K562 (cell line): Measurements from ENCODE around the gene SOX15. TPM values are rescaled to one million over a fixed set of nuclear protein-coding genes. Genes with fewer than 3 reads are reported as not detected.

Source experiments
- DACH1 ChIP-seq: fragments of 450-650 bp; IDR thresholded peaks from 2 replicates; pipeline ENCODE4 v1.6.1; 2018; ENCODE audit not compliant: partially characterized antibody
- ETV6 ChIP-seq, 3 experiments: fragments of 150-350 bp in 1 of 3; sonication (generic) in 1 of 3; formaldehyde crosslinking in 1 of 3; IDR thresholded peaks; 2 replicates each; pipeline versions ENCODE4 v1.6.1 to v1.8.0; 2014 to 2022; ENCODE audit warnings: borderline replicate concordance in 2 of 3, low read depth in 2 of 3, antibody characterized with exemption in 1 of 3, low read length in 1 of 3, mild to moderate bottlenecking in 1 of 3, missing genetic modification reagents in 1 of 3
- NELFE ChIP-seq: IDR thresholded peaks from 2 replicates; pipeline ENCODE4 v1.6.1; 2011; ENCODE audit warnings: mild to moderate bottlenecking; ENCODE audit not compliant: insufficient read depth, insufficient read length
- NEUROD1 ChIP-seq: fragments of 150-350 bp; IDR thresholded peaks from 2 replicates; pipeline ENCODE4 v1.6.1; 2014; ENCODE audit warnings: borderline replicate concordance, low read length, low read depth; ENCODE audit not compliant: partially characterized antibody
- NR3C1 ChIP-seq: sonication (generic); formaldehyde crosslinking; IDR thresholded peaks from 2 replicates; pipeline ENCODE4 v1.8.1; 2022; ENCODE audit warnings: missing genetic modification reagents
- PCBP2 ChIP-seq: fragments of 200-400 bp; formaldehyde crosslinking; IDR thresholded peaks from 2 replicates; pipeline ENCODE4 v1.6.1; 2018; ENCODE audit warnings: low read length, low read depth, mild to moderate bottlenecking, moderate library complexity; ENCODE audit not compliant: poor library complexity, severe bottlenecking
- POLR3A ChIP-seq: IDR thresholded peaks from 2 replicates; pipeline ENCODE4 v1.6.1; 2011; ENCODE audit warnings: borderline replicate concordance, mild to moderate bottlenecking, moderate library complexity; ENCODE audit not compliant: insufficient read length, insufficient read depth; ENCODE audit errors: extremely low read depth
- SNAPC5 ChIP-seq: fragments of 250-450 bp; sonication (Bioruptor Pico); IDR thresholded peaks from 2 replicates; pipeline ENCODE4 v1.8.0; 2021; ENCODE audit warnings: moderate library complexity, mild to moderate bottlenecking, inconsistent platforms
- TSHZ1 ChIP-seq: fragments of 250-450 bp; sonication (Bioruptor Pico); IDR thresholded peaks from 2 replicates; pipeline ENCODE4 v1.4.0; 2020; ENCODE audit warnings: mild to moderate bottlenecking, moderate library complexity
- ZBTB40 ChIP-seq, 2 experiments: fragments of 450-650 bp in 1 of 2; sonication (generic) in 1 of 2; formaldehyde crosslinking in 1 of 2; IDR thresholded peaks; 2 replicates each; pipeline versions ENCODE4 v1.7.1 to v1.9.0; 2016 to 2022; ENCODE audit warnings: inconsistent platforms in 1 of 2, mild to moderate bottlenecking in 1 of 2, missing genetic modification reagents in 1 of 2
- ZNF707 ChIP-seq: fragments of 250-450 bp; sonication (Bioruptor Pico); conservative IDR thresholded peaks from 2 replicates; pipeline ENCODE4 v1.8.0; 2022; ENCODE audit warnings: inconsistent platforms, mild to moderate bottlenecking, moderate library complexity
- ZNF785 ChIP-seq: fragments of 250-450 bp; sonication (Bioruptor Pico); IDR thresholded peaks from 2 replicates; pipeline ENCODE4 v1.4.0; 2020; ENCODE audit warnings: mild to moderate bottlenecking
- polyA plus RNA-seq, 8 experiments: library from polyadenylated mRNA; depleted of rRNA in 4 of 8; stranded (reverse) in 5 of 8; unstranded in 3 of 8; fragments of >200 nt; fragmentation: Nextera tagmentation in 2 of 8; fragmentation: Illumina TruSeq in 1 of 8; extraction: Ambion mirVana in 2 of 8; extraction: Trizol in 1 of 8; gene quantifications; 2 replicates each; pipeline versions ENCODE4 v1.2.1 to v1.2.3, GENCODE V29; 2011 to 2014; ENCODE audit warnings: inconsistent platforms in 1 of 8, missing spikeins in 1 of 8
- total RNA-seq, 7 experiments: library from RNA; depleted of rRNA in 6 of 7; stranded (reverse); fragments of >200 nt in 6 of 7; fragmentation: Illumina TruSeq in 2 of 7; extraction: Trizol in 2 of 7; gene quantifications; 2 replicates each; pipeline versions ENCODE4 v1.2.1 to v1.2.3, GENCODE V29; 2011 to 2021; ENCODE audit warnings: low replicate concordance in 1 of 7

SOX15 gene
- total and polyA plus RNA-seq, 9 of the 15 experiments (the other 6 are each of a cell fraction or from before 2014, with no cell fraction given): 0.07 to 0.33 (median 0.19) TPM; not detected in 5

GRCh38 chr17:7582396-7583252, 7.3 kb downstream of the SOX15 start (continued):
- TF ChIP-seq TSHZ1: no peak
- no peak for TF ChIP-seq NEUROD1
- TF ChIP-seq ZBTB40 (IDR thresholded peaks at IDR 0.05): no peak
- TF ChIP-seq ZBTB40 (CRISPR knock-in tag; IDR thresholded peaks at IDR 0.05): no peak
- TF ChIP-seq PCBP2: no peak
- TF ChIP-seq DACH1: no peak
- no peak for TF ChIP-seq ETV6 (IDR thresholded peaks at IDR 0.05; ENCODE audit: borderline replicate concordance in 1 of 2, low read depth in 2 of 2, low read length in 1 of 2)
- no peak for TF ChIP-seq ETV6 (CRISPR knock-in tag; IDR thresholded peaks at IDR 0.05; ENCODE audit: borderline replicate concordance)
- TF ChIP-seq ZNF785 (CRISPR knock-in tag): no peak
- TF ChIP-seq NELFE: no peak
- no peak for TF ChIP-seq SNAPC5 (CRISPR knock-in tag)
- no peak for TF ChIP-seq POLR3A
- no peak for TF ChIP-seq NR3C1 (CRISPR knock-in tag)
- TF ChIP-seq ZNF707: 0 out of 2 replicates have a peak, but pooled peaks have one; percentile 15
